CD4-positive, alpha-beta T cell treated with Interleukin-1 beta for 1 hour (primary cell): ENCODE data around the gene DNLZ.

Experiments used
- DNase-seq, 2 donors: peaks; one replicate each; pipeline ENCODE4 v3.0.0-alpha.2; 2020 to 2022

The DNLZ gene

GRCh38 chr9:136395345-136396218 lies 32.0 kb upstream of the DNLZ start:
- no peak for DNase-seq

- no peak for DNase-seq
Observed at GRCh38 chr9:136395020-136395340, 31.4 kb upstream of the DNLZ start.

- DNase-seq = no peak
Observed at GRCh38 chr9:136394312-136395019, 30.9 kb upstream of the DNLZ start.

- DNase-seq = no peak
Observed at GRCh38 chr9:136393531-136393930, 30.0 kb upstream of the DNLZ start.

GRCh38 chr9:136392538-136393449 lies 29.2 kb upstream of the DNLZ start:
- DNase-seq = no peak

GRCh38 chr9:136391737-136392537 lies 28.4 kb upstream of the DNLZ start:
- DNase-seq = no peak

- no peak for DNase-seq
Observed at GRCh38 chr9:136389396-136389795, 25.9 kb upstream of the DNLZ start.

- DNase-seq = no peak
Observed at GRCh38 chr9:136387217-136387616, 23.7 kb upstream of the DNLZ start.

- no peak for DNase-seq
Observed at GRCh38 chr9:136386018-136386417, 22.5 kb upstream of the DNLZ start.

- peak; percentile 23 to 42 for DNase-seq
Observed at GRCh38 chr9:136385015-136385414, 21.5 kb upstream of the DNLZ start.

GRCh38 chr9:136383436-136383835 lies 19.9 kb upstream of the DNLZ start:
- no peak for DNase-seq

GRCh38 chr9:136381966-136382513 lies 18.5 kb upstream of the DNLZ start:
- no peak for DNase-seq

GRCh38 chr9:136381311-136381710 lies 17.8 kb upstream of the DNLZ start:
- no peak for DNase-seq

GRCh38 chr9:136380381-136380780 lies 16.8 kb upstream of the DNLZ start:
- no peak for DNase-seq

- no peak for DNase-seq
Observed at GRCh38 chr9:136379891-136380290, 16.3 kb upstream of the DNLZ start.

GRCh38 chr9:136379401-136379800 lies 15.9 kb upstream of the DNLZ start:
- no peak for DNase-seq

- no peak for DNase-seq
Observed at GRCh38 chr9:136379003-136379287, 15.4 kb upstream of the DNLZ start.

- DNase-seq = no peak
Observed at GRCh38 chr9:136378170-136379002, 14.8 kb upstream of the DNLZ start.

GRCh38 chr9:136377341-136378169 lies 14.0 kb upstream of the DNLZ start:
- no peak for DNase-seq

GRCh38 chr9:136376457-136376856 lies 12.9 kb upstream of the DNLZ start:
- no peak for DNase-seq

- no peak for DNase-seq
Observed at GRCh38 chr9:136375096-136375495, 11.6 kb upstream of the DNLZ start.
